Measurements from ENCODE around the gene PSME3IP1.
A peak's percentile ranks its signal among the peaks of the same experiment; 100 is the strongest.

PSME3IP1 gene

GRCh38 chr16:57225978-57226377 is 40.1 kb upstream of the PSME3IP1 start:
- no peak overlapping the region for H3K4me3 ChIP-seq
- no peak overlapping the region for H3K4me2 ChIP-seq
- H3K36me3 ChIP-seq: peaks cover 98 to 100% (median 100%) of the 10 kb centered on the region in 11 experiments
- H3K4me1 ChIP-seq: no peaks in the 10 kb centered on the region
- H4K20me1 ChIP-seq: no peaks in the 10 kb centered on the region; a peak in 1 of 22 replicates
- TF ChIP-seq Cebpa-rat (IDR thresholded peaks at IDR 0.05): no peak
- H3K9ac ChIP-seq: no peak overlapping the region
- H3K27me3 ChIP-seq: no peaks in the 10 kb centered on the region
- no peak overlapping the region for H3K27ac ChIP-seq
- no peaks in the 10 kb centered on the region for H3K9me3 ChIP-seq (replicated peaks in 1 of 11)

- H3K9me3 ChIP-seq (replicated peaks in 1 of 11): peaks cover 0 to 3% (median 0%) of the 10 kb centered on the region in 11 experiments; a peak in 5 of 22 replicates
- H3K4me1 ChIP-seq: no peaks in the 10 kb centered on the region
- H3K9ac ChIP-seq: no peak overlapping the region
- no peaks in the 10 kb centered on the region; a peak in 1 of 22 replicates for H4K20me1 ChIP-seq
- H3K4me2 ChIP-seq: no peak overlapping the region
- no peak overlapping the region for H3K4me3 ChIP-seq
- H3K27me3 ChIP-seq: no peaks in the 10 kb centered on the region
- peaks cover 98 to 100% (median 100%) of the 10 kb centered on the region in 11 experiments for H3K36me3 ChIP-seq
- no peak for TF ChIP-seq Cebpa-rat (IDR thresholded peaks at IDR 0.05)
- no peak overlapping the region for H3K27ac ChIP-seq
Measured at GRCh38 chr16:57224651-57225335, 39.0 kb upstream of the PSME3IP1 start.

- Histone ChIP-seq H3K4me2 (no peak overlapping the region), H4K20me1 (no peaks in the 10 kb centered on the region; a peak in 1 of 22 replicates), H3K27ac (no peak overlapping the region), H3K9ac (no peak overlapping the region), H3K4me3 (no peak overlapping the region), H3K9me3 (replicated peaks in 1 of 11) (peaks cover 8 to 20% (median 14%) of the 10 kb centered on the region in 11 experiments; a peak in 20 of 22 replicates), H3K27me3 (no peaks in the 10 kb centered on the region), H3K4me1 (no peaks in the 10 kb centered on the region), H3K36me3 (peaks cover 97 to 100% (median 98%) of the 10 kb centered on the region in 11 experiments)
- TF ChIP-seq Cebpa-rat (IDR thresholded peaks at IDR 0.05): no peak
Measured at GRCh38 chr16:57223057-57223456, 37.2 kb upstream of the PSME3IP1 start.

- no peaks in the 10 kb centered on the region for H4K20me1 ChIP-seq
- no peak overlapping the region for H3K9ac ChIP-seq
- H3K27ac ChIP-seq: no peak overlapping the region
- H3K9me3 ChIP-seq (replicated peaks in 1 of 11): peaks cover 44 to 70% (median 56%) of the 10 kb centered on the region in 11 experiments
- H3K27me3 ChIP-seq: no peaks in the 10 kb centered on the region
- peaks cover 96 to 100% (median 98%) of the 10 kb centered on the region in 11 experiments for H3K36me3 ChIP-seq
- H3K4me3 ChIP-seq: 0 out of 20 replicates have a peak overlapping the region, but pooled peaks of 4 of the 10 experiments have one; percentile 6 to 26 (median 10)
- no peak overlapping the region for H3K4me2 ChIP-seq
- no peaks in the 10 kb centered on the region for H3K4me1 ChIP-seq
- no peak for TF ChIP-seq Cebpa-rat (IDR thresholded peaks at IDR 0.05)
Measured at GRCh38 chr16:57216968-57217367, 31.1 kb upstream of the PSME3IP1 start.

GRCh38 chr16:57213462-57213861 is 27.6 kb upstream of the PSME3IP1 start:
- H3K9me3 ChIP-seq (replicated peaks in 1 of 11): peaks cover 40 to 54% (median 46%) of the 10 kb centered on the region in 11 experiments
- TF ChIP-seq Cebpa-rat (IDR thresholded peaks at IDR 0.05): no peak
- no peak overlapping the region for H3K4me2 ChIP-seq
- H3K27ac ChIP-seq: no peak overlapping the region
- H3K9ac ChIP-seq: no peak overlapping the region
- H4K20me1 ChIP-seq: no peaks in the 10 kb centered on the region
- no peaks in the 10 kb centered on the region for H3K4me1 ChIP-seq
- no peaks in the 10 kb centered on the region for H3K27me3 ChIP-seq
- no peak overlapping the region for H3K4me3 ChIP-seq
- peaks cover 97 to 99% (median 98%) of the 10 kb centered on the region in 11 experiments for H3K36me3 ChIP-seq

- TF ChIP-seq Cebpa-rat (IDR thresholded peaks at IDR 0.05): no peak
- Histone ChIP-seq H3K27me3 (no peaks in the 10 kb centered on the region), H3K4me2 (no peak overlapping the region), H3K9ac (no peak overlapping the region), H4K20me1 (peaks cover 0 to 29% (median 11%) of the 10 kb centered on the region in 11 experiments; a peak in 7 of 22 replicates), H3K9me3 (replicated peaks in 1 of 11) (peaks cover 3 to 18% (median 10%) of the 10 kb centered on the region in 11 experiments; a peak in 19 of 22 replicates), H3K4me3 (no peak overlapping the region), H3K4me1 (no peaks in the 10 kb centered on the region), H3K27ac (no peak overlapping the region), H3K36me3 (peaks cover 95 to 99% (median 97%) of the 10 kb centered on the region in 11 experiments)
Measured at GRCh38 chr16:57209780-57210179, 23.9 kb upstream of the PSME3IP1 start.

- no peak for TF ChIP-seq Cebpa-rat (IDR thresholded peaks at IDR 0.05)
- Histone ChIP-seq H3K36me3 (peaks cover 92 to 99% (median 96%) of the 10 kb centered on the region in 11 experiments), H3K27ac (no peak overlapping the region), H3K27me3 (no peaks in the 10 kb centered on the region), H3K4me3 (no peak overlapping the region), H3K9ac (no peak overlapping the region), H3K9me3 (replicated peaks in 1 of 11) (peaks cover 0 to 9% (median 1%) of the 10 kb centered on the region in 11 experiments; a peak in 8 of 22 replicates), H3K4me2 (no peak overlapping the region), H3K4me1 (no peaks in the 10 kb centered on the region), H4K20me1 (peaks cover 0 to 35% (median 11%) of the 10 kb centered on the region in 11 experiments; a peak in 8 of 22 replicates)
Measured at GRCh38 chr16:57208926-57209325, 23.1 kb upstream of the PSME3IP1 start.

- Histone ChIP-seq H3K4me2 (no peak overlapping the region), H3K27ac (no peak overlapping the region), H3K4me3 (no peak overlapping the region), H4K20me1 (peaks cover 0 to 51% (median 26%) of the 10 kb centered on the region in 11 experiments; a peak in 10 of 22 replicates), H3K27me3 (no peaks in the 10 kb centered on the region), H3K4me1 (no peaks in the 10 kb centered on the region), H3K9ac (no peak overlapping the region), H3K36me3 (peaks cover 53 to 81% (median 57%) of the 10 kb centered on the region in 11 experiments), H3K9me3 (replicated peaks in 1 of 11) (peaks cover 0 to 4% (median under 1%) of the 10 kb centered on the region in 11 experiments; a peak in 8 of 22 replicates)
- no peak for TF ChIP-seq Cebpa-rat (IDR thresholded peaks at IDR 0.05)
Measured at GRCh38 chr16:57204675-57205074, 18.8 kb upstream of the PSME3IP1 start.

GRCh38 chr16:57203451-57203850 is 17.6 kb upstream of the PSME3IP1 start:
- Histone ChIP-seq H3K27ac (no peak overlapping the region), H3K4me2 (no peak overlapping the region)

More at GRCh38 chr16:57203451-57203850, 17.6 kb upstream of the PSME3IP1 start:
- peaks cover 0 to 16% (median 13%) of the 10 kb centered on the region in 11 experiments; a peak in 16 of 22 replicates for H3K9me3 ChIP-seq (replicated peaks in 1 of 11)
- H3K4me1 ChIP-seq: peaks cover 0 to 3% (median 0%) of the 10 kb centered on the region in 10 experiments; a peak in 1 of 20 replicates
- peaks cover 0 to 51% (median 26%) of the 10 kb centered on the region in 11 experiments; a peak in 10 of 22 replicates for H4K20me1 ChIP-seq
- H3K27me3 ChIP-seq: no peaks in the 10 kb centered on the region
- peaks cover 41 to 81% (median 57%) of the 10 kb centered on the region in 11 experiments for H3K36me3 ChIP-seq
- H3K4me3 ChIP-seq: no peak overlapping the region
- no peak for TF ChIP-seq Cebpa-rat (IDR thresholded peaks at IDR 0.05)
- no peak overlapping the region for H3K9ac ChIP-seq
